WTC11 (cell line): ENCODE results near the gene GNAS.

Source experiments
- ESRRA ChIP-seq: sonication (generic); formaldehyde crosslinking; IDR thresholded peaks from 2 replicates; pipeline ENCODE4 v1.8.1; 2022; ENCODE audit warnings: mild to moderate bottlenecking, missing genetic modification reagents, borderline replicate concordance
- FOXK1 ChIP-seq: sonication (generic); formaldehyde crosslinking; IDR thresholded peaks from 2 replicates; pipeline ENCODE4 v1.8.0; 2022; ENCODE audit warnings: mild to moderate bottlenecking, moderate library complexity, missing genetic modification reagents
- NFYB ChIP-seq: sonication (generic); formaldehyde crosslinking; conservative IDR thresholded peaks from 2 replicates; pipeline ENCODE4 v1.8.0; 2022; ENCODE audit warnings: low read depth, missing genetic modification reagents
- SP1 ChIP-seq: sonication (generic); formaldehyde crosslinking; conservative IDR thresholded peaks from 2 replicates; pipeline ENCODE4 v1.8.1; 2022; ENCODE audit warnings: missing genetic modification reagents
- ZNF232 ChIP-seq: sonication (generic); formaldehyde crosslinking; IDR thresholded peaks from 2 replicates; pipeline ENCODE4 v1.8.0; 2022; ENCODE audit warnings: mild to moderate bottlenecking, missing genetic modification reagents
- TF ChIP-seq, protein P1 (sequence below): fragments of 200-600 bp; IDR thresholded peaks from 2 replicates; pipeline ENCODE4 v1.8.0; 2022; ENCODE audit warnings: antibody characterized with exemption
- TF ChIP-seq, protein P2 (sequence below): sonication (generic); formaldehyde crosslinking; IDR thresholded peaks from 2 replicates; pipeline ENCODE4 v1.8.0; 2023; ENCODE audit warnings: missing genetic modification reagents, mild to moderate bottlenecking, borderline replicate concordance
- TF ChIP-seq, protein P3 (sequence below): sonication (generic); formaldehyde crosslinking; IDR thresholded peaks from 2 replicates; pipeline ENCODE4 v1.8.1; 2023; ENCODE audit warnings: mild to moderate bottlenecking, moderate library complexity, missing genetic modification reagents

DNA sequence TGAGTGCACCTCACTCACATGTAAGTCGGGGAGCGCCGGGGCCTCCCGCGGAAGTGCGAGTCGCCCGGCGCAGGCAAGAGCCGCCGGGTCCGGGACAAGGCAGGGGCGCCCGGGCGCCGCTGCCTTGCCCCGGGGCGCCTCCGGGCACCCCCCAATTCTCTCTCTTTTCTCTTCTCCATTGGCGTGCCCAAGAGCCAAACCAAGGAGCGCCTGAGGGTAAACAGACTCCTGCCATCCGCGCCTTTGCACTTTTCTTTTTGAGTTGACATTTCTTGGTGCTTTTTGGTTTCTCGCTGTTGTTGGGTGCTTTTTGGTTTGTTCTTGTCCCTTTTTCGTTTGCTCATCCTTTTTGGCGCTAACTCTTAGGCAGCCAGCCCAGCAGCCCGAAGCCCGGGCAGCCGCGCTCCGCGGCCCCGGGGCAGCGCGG, 36.8 kb downstream of the GNAS start:
- TF ChIP-seq, protein P1, sequence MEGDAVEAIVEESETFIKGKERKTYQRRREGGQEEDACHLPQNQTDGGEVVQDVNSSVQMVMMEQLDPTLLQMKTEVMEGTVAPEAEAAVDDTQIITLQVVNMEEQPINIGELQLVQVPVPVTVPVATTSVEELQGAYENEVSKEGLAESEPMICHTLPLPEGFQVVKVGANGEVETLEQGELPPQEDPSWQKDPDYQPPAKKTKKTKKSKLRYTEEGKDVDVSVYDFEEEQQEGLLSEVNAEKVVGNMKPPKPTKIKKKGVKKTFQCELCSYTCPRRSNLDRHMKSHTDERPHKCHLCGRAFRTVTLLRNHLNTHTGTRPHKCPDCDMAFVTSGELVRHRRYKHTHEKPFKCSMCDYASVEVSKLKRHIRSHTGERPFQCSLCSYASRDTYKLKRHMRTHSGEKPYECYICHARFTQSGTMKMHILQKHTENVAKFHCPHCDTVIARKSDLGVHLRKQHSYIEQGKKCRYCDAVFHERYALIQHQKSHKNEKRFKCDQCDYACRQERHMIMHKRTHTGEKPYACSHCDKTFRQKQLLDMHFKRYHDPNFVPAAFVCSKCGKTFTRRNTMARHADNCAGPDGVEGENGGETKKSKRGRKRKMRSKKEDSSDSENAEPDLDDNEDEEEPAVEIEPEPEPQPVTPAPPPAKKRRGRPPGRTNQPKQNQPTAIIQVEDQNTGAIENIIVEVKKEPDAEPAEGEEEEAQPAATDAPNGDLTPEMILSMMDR, result no peak
- TF ChIP-seq ZNF232 (CRISPR knock-in tag) (no peak), SP1 (CRISPR knock-in tag) (no peak), NFYB (CRISPR knock-in tag) (no peak), FOXK1 (CRISPR knock-in tag) (no peak), ESRRA (CRISPR knock-in tag) (no peak)
- TF ChIP-seq, protein P2, sequence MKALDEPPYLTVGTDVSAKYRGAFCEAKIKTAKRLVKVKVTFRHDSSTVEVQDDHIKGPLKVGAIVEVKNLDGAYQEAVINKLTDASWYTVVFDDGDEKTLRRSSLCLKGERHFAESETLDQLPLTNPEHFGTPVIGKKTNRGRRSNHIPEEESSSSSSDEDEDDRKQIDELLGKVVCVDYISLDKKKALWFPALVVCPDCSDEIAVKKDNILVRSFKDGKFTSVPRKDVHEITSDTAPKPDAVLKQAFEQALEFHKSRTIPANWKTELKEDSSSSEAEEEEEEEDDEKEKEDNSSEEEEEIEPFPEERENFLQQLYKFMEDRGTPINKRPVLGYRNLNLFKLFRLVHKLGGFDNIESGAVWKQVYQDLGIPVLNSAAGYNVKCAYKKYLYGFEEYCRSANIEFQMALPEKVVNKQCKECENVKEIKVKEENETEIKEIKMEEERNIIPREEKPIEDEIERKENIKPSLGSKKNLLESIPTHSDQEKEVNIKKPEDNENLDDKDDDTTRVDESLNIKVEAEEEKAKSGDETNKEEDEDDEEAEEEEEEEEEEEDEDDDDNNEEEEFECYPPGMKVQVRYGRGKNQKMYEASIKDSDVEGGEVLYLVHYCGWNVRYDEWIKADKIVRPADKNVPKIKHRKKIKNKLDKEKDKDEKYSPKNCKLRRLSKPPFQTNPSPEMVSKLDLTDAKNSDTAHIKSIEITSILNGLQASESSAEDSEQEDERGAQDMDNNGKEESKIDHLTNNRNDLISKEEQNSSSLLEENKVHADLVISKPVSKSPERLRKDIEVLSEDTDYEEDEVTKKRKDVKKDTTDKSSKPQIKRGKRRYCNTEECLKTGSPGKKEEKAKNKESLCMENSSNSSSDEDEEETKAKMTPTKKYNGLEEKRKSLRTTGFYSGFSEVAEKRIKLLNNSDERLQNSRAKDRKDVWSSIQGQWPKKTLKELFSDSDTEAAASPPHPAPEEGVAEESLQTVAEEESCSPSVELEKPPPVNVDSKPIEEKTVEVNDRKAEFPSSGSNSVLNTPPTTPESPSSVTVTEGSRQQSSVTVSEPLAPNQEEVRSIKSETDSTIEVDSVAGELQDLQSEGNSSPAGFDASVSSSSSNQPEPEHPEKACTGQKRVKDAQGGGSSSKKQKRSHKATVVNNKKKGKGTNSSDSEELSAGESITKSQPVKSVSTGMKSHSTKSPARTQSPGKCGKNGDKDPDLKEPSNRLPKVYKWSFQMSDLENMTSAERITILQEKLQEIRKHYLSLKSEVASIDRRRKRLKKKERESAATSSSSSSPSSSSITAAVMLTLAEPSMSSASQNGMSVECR (CRISPR knock-in tag), result no peak
- TF ChIP-seq, protein P3, sequence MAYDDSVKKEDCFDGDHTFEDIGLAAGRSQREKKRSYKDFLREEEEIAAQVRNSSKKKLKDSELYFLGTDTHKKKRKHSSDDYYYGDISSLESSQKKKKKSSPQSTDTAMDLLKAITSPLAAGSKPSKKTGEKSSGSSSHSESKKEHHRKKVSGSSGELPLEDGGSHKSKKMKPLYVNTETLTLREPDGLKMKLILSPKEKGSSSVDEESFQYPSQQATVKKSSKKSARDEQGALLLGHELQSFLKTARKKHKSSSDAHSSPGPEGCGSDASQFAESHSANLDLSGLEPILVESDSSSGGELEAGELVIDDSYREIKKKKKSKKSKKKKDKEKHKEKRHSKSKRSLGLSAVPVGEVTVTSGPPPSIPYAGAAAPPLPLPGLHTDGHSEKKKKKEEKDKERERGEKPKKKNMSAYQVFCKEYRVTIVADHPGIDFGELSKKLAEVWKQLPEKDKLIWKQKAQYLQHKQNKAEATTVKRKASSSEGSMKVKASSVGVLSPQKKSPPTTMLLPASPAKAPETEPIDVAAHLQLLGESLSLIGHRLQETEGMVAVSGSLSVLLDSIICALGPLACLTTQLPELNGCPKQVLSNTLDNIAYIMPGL (CRISPR knock-in tag), result no peak
